HG03521 (cell line): ENCODE measurements around the gene ADIPOR2.

Experiments used
- ATAC-seq: cut with Tn5 transposase; IDR thresholded peaks from one replicate; pipeline ENCODE4 v1.9.1; 2021; ENCODE audit warnings: mild to moderate bottlenecking, moderate library complexity; ENCODE audit not compliant: unreplicated experiment

ADIPOR2 gene

DNA sequence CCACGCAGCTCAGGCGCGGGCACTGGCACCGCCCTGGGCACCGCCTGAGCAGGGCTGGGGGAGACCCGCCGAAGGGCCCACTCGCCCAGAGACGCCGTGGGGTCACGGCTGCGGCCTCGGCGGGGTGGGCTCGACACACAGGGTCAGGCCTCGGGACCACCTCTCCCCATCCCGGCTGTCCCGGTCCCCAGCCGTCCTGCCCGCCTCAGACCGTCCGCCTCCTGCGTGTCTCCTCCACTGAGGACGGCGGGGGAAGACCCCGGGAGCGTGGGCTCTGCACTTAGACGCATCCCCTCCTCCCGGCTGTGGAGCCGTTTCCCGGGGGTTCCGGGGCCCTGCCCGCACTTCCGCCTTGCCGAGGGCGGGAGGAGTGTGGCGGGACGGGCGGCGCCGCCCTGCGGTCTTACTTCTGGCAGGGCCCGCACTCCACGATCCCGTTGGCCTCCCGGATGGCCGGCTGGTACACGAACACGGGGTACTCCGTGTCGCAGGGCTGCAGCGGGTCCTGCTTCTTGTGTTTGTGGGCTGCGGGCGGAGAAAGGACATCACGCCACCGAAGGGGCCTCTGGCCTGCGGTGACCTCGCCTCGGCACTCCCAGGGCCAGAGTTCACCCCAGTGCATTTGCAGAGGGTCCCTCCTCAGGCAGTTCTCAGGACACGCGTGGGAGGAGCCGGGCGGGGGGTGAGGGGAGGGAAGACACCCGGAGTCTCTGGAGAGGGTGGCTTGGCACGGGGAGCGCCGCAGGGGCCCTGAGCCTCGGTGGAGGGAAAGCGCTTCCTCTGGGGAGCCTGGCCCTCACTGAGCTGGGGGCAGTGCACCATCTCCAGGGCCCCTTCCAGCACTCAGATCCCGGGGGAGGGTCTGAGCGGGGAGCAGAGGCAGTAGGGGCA, 106.4 kb downstream of the ADIPOR2 start:
- ATAC-seq = no peak

GRCh38 chr12:1797991-1798640, 107.2 kb downstream of the ADIPOR2 start:
- ATAC-seq = no peak

- no peak for ATAC-seq
Measured at GRCh38 chr12:1798641-1799020, 107.8 kb downstream of the ADIPOR2 start.

GRCh38 chr12:1799051-1799881, 108.4 kb downstream of the ADIPOR2 start:
- ATAC-seq = no peak

GRCh38 chr12:1799882-1800400, 109.1 kb downstream of the ADIPOR2 start:
- ATAC-seq = no peak

DNA sequence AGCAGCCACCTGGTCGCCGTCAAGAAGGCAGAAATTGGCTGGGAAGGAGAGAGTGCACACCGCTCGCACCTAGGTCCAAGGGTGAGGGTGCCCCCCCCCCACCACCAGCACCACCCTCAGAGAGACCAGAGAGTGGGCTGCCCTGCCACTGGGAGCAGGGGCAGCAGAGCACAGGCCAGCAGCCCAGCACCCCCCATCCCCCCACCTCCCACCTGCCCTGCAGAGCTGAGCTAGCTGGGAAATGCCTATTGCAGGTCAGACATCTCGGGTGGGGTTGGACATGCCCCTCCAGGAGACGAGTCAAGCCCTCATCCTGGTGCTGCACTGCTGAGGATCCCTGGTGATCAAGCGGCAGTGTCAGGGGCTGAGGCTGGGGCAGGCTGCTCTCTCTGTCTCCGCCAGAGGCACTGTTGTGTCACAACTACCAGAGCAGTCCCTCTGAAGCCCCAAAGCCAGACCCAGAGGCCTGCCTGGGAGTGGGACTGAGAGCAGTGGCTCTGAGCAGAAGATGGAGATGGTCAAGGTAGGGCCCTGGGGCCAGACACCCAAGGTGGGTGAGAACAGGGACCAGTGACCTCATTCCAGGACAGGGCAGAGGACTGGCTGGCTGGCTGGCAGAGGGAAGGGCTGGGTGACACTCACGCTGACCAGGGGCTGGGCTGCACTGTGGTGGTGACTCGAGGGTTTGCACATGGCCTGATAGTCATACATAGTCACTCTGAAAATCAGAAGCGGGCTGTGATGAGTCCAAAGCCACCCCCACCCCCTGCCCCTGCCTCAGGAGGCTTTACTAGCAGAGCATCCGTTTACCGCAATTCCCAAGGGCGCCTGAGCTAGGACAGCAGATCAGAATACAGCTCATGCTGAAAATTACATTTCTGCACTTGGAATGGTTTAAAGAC, 109.8 kb downstream of the ADIPOR2 start:
- ATAC-seq = no peak

GRCh38 chr12:1801303-1801975, 110.6 kb downstream of the ADIPOR2 start:
- no peak for ATAC-seq

DNA sequence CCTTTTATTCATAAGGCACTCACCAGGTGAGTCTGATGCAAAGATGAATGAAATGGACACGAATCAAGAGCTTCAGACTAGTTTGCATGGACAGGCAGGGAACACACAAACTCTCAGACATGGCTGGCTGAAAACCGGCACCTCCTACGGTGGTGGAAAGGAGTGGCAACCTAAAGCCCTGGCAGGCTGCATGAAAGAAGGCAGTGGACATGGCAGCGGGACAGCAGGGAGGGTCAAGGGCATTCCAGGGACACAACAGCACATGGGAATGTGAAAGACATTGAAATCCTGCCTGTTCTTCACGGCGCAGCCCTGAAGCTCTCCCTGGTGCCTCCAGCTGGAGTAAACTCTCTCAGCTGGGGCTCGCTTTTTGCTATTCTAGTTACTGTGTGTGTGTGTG, 112.9 kb downstream of the ADIPOR2 start:
- ATAC-seq = no peak

- peak; percentile 70 for ATAC-seq
Measured at GRCh38 chr12:1804545-1805332, 113.9 kb downstream of the ADIPOR2 start.

GRCh38 chr12:1805441-1806081, 114.7 kb downstream of the ADIPOR2 start:
- ATAC-seq = no peak

DNA sequence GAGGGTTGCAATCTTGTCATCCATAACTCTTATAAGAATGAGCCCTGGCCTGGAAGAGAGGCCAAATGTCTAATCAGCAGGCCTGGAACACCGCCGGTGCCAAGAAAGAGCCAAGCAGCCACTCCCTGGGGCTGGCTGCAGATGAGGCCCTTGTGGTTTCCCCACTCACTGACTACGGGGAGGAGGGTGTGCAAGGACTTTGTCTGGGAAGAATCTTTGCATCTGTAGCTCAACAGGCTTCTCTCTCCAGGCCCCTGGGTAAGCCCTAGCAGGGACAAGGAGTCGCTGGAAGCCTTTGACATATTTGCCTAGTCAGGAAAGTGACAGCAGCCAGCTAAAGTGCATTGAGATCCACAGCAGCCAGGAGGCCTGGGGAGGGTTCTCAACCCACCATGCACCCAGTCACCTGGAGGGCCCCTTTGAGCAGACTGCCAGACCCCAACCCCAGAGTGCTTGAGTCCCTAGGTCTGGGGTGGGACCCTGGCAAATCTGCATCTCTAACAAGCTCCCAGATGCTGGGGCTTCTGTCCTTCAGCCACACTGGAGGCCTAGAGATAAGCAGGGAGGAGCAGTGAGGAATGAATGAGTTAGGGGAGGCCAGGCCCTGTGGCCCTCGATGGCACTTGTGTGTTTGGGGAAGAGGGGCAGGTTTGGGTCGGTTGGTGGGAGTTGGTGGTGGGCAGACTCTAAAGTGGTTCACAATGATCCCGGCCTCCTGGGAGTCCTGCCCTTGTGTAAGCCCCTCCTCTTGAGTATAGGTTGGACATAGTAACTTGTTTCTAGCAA, 115.6 kb downstream of the ADIPOR2 start:
- ATAC-seq = no peak

GRCh38 chr12:1807087-1807860, 116.4 kb downstream of the ADIPOR2 start:
- ATAC-seq = no peak

GRCh38 chr12:1808036-1808797, 117.3 kb downstream of the ADIPOR2 start:
- ATAC-seq = no peak

DNA sequence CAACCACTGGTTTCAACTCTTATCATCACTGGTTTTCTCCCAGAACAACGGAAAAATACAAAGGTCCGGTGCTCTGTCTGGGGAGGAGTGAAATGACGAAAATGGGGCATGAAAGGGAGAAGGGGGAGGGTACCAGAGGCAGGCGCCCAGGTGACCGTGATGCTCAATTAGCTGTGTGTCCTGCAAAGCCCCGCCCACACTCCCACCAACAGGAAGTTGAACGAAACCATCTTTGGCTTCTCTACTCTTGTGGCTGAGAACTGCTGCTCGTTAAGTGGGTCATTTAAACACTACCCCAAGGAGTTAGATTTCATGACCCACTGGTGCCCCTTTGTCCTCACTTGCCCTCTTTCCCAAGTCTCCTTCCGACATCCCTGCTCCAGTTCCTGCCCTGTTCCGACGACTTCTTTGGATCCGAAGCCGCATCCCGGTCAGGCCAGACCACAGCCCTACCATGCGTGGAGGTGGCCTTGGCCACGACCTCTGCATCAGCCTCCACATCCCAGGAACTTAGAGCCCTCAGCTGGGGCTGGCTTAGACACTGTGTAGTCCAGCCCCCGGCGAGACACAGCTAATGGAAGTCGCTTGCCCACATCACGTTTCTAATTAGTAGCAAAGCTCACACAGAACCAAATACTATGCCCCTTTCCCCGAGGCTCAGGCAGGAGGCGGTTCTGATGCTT, 118.1 kb downstream of the ADIPOR2 start:
- no peak for ATAC-seq

DNA sequence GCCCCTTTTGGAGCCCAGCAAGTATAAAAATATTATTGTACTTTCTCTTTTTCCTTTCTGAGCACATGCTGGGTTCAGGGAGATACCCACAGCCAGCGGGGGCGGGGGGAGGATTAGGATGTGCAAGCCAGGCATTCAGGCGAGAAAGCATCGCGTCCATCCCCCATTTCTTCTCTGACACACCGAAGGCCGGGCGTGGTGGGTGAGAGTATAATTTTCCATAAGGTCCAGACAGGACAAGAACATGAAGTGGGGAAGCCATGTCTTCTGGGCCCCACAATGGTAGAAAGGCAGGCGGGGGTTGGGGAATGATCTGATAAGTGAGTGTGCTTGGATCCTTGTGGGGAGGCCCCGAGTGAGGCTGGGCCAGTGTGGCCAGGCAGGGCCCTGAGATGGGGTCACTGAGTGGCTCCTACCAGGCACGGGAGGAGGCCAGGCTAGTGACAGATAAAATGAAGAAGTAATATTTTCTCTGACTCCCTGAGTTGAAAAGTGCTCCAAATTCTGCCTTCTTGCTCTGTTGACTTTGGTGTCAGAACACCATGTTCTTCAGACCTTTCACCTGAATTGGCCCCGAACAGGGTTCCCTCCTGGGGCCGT, 118.8 kb downstream of the ADIPOR2 start:
- no peak for ATAC-seq
